LNCAP (cell line): ENCODE measurements around the gene PTPRF.

Experiments
- CTCF ChIP-seq: fragments of 450-650 bp; IDR thresholded peaks from 2 replicates; pipeline ENCODE4 v1.5.1; 2017; ENCODE audit warnings: mild to moderate bottlenecking

The PTPRF gene

GRCh38 chr1:43650310-43651085 is 119.8 kb downstream of the PTPRF start:
- no peak for TF ChIP-seq CTCF

GRCh38 chr1:43651188-43651587 is 120.5 kb downstream of the PTPRF start:
- TF ChIP-seq CTCF = no peak

- TF ChIP-seq CTCF = no peak
These were observed 121.2 kb downstream of the PTPRF start for GRCh38 chr1:43651902-43652301.

GRCh38 chr1:43653339-43653738 is 122.7 kb downstream of the PTPRF start:
- TF ChIP-seq CTCF = no peak; the same call in 1 of the 2 replicates

GRCh38 chr1:43653893-43654292 is 123.2 kb downstream of the PTPRF start:
- TF ChIP-seq CTCF = no peak

- TF ChIP-seq CTCF = no peak
These were observed 125.3 kb downstream of the PTPRF start for GRCh38 chr1:43655953-43656352.

- TF ChIP-seq CTCF = no peak
These were observed 128.8 kb downstream of the PTPRF start for GRCh38 chr1:43659212-43660166.
